ENCODE measurements around the gene EXOC4. TPM values are rescaled to one million over a fixed set of nuclear protein-coding genes. Genes with fewer than 3 reads are reported as not detected.

EXOC4 gene
- total and polyA plus RNA-seq, 2 of the 8 experiments (the other 6 are each of a cell fraction or from before 2014, with no cell fraction given), result 27.0 to 67.3 TPM

DNA sequence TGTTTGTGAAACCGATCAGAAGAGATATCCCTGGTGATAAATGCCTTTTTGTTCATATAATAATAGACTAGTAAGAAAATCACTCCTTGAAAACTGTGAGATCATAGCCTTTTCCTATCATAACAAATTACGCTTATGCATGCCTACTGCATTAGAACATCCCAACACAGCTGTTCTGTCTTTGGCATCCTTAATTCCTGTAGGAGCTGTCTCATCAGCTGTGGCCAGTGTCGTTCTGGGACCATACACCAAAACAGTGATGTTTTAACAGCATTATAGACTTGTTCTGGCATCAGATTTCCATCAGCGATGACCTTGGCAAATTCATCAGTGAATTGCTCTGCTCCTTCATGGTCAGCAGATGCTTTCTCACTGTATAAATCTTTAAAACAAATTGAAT, 450.7 kb downstream of the EXOC4 start:
- H2BK20ac ChIP-seq (ENCODE audit: low read length), result no peak overlapping the region
- no peak overlapping the region for H3K27ac ChIP-seq (ENCODE audit: low read depth, low read length)
- no peaks in the 10 kb centered on the region for H3K36me3 ChIP-seq (ENCODE audit: control insufficient read depth in 2 of 4, insufficient read depth in 4 of 4, low read length in 3 of 4)
- no peak overlapping the region for H2BK15ac ChIP-seq (ENCODE audit: low read length)
- H4K8ac ChIP-seq (ENCODE audit: extremely low read depth, insufficient read depth, low read length), result no peak overlapping the region
- no peak overlapping the region for H2BK120ac ChIP-seq (replicated peaks; ENCODE audit: low read depth, low read length)
- no peak overlapping the region for H3K18ac ChIP-seq (ENCODE audit: extremely low read depth, low read length)
- no peak overlapping the region for H3K23ac ChIP-seq (ENCODE audit: insufficient read length)
- WGBS, 2 experiments (ENCODE audit: extremely low coverage in 1 of 2, insufficient coverage in 1 of 2, insufficient read length in 1 of 2, insufficient replicate concordance in 2 of 2, low coverage in 1 of 2, low lambda C conversion rate in 2 of 2, missing lambda C conversion rate in 1 of 2), result 95% methylated on average over 4 of the region's 4 CpGs; no CpG with 5 or more reads in 1 of the 2 experiments
- DNase-seq (ENCODE audit: low read depth in 1 of 2, low spot score in 2 of 2), result no peak
- no peak overlapping the region for H2BK12ac ChIP-seq (ENCODE audit: low read depth, low read length)
- no peak overlapping the region for H3K4ac ChIP-seq (replicated peaks; ENCODE audit: insufficient read length, low read depth, low read length)
- no peaks in the 10 kb centered on the region for H3K4me1 ChIP-seq (replicated peaks in 1 of 4; ENCODE audit: control insufficient read depth in 3 of 4, insufficient read depth in 4 of 4, low read length in 3 of 4)
- H2AFZ ChIP-seq (ENCODE audit: low read length), result no peak overlapping the region
- no peak overlapping the region for H3K56ac ChIP-seq (replicated peaks; ENCODE audit: insufficient read length, low read depth, low read length)
- no peaks in the 10 kb centered on the region for H3K9me3 ChIP-seq (ENCODE audit: insufficient read depth in 2 of 2, low read depth in 1 of 2, low read length in 1 of 2)
- no peak overlapping the region for H4K91ac ChIP-seq (replicated peaks; ENCODE audit: insufficient read length, low read length)
- H3K4me2 ChIP-seq (ENCODE audit: insufficient read depth in 1 of 2, low read depth in 2 of 2, low read length in 2 of 2), result no peak overlapping the region
- no peak overlapping the region for H4K5ac ChIP-seq (ENCODE audit: insufficient read length, low read depth, low read length)
- CTCF ChIA-PET (ENCODE audit: partially characterized antibody), result no interaction called here
- H3K79me1 ChIP-seq (ENCODE audit: low read depth, low read length), result no peaks in the 10 kb centered on the region
- H3K9ac ChIP-seq (replicated peaks in 1 of 4; ENCODE audit: extremely low read depth in 1 of 4, low read depth in 3 of 4, low read length in 3 of 4), result no peak overlapping the region
- no peaks in the 10 kb centered on the region for H4K20me1 ChIP-seq (replicated peaks in 1 of 2; ENCODE audit: control insufficient read depth in 1 of 2, insufficient read depth in 2 of 2, low read length in 2 of 2)
- H3K14ac ChIP-seq (ENCODE audit: insufficient read length), result no peak overlapping the region
- no peak overlapping the region for H3K4me3 ChIP-seq (ENCODE audit: extremely low read depth in 1 of 4, insufficient read depth in 2 of 4, low read depth in 3 of 4, low read length in 4 of 4)
- H3K23me2 ChIP-seq (ENCODE audit: low read depth, low read length), result no peaks in the 10 kb centered on the region
- FAIRE-seq, result no peak
- no peak overlapping the region for H2AK5ac ChIP-seq (ENCODE audit: low read depth, low read length)
- H2BK5ac ChIP-seq (ENCODE audit: low read depth, low read length), result no peak overlapping the region
- POLR2A ChIA-PET (ENCODE audit: partially characterized antibody), result no interaction called here
- H3K79me2 ChIP-seq (ENCODE audit: control insufficient read depth in 1 of 2, insufficient read depth in 2 of 2, low read length in 2 of 2), result no peaks in the 10 kb centered on the region
- no peaks in the 10 kb centered on the region for H3K27me3 ChIP-seq (replicated peaks in 1 of 4; ENCODE audit: control insufficient read depth in 3 of 4, extremely low read depth in 1 of 4, insufficient read depth in 3 of 4, low read length in 3 of 4)
- TF ChIP-seq EZH2 (IDR thresholded peaks at IDR 0.05; ENCODE audit: low read depth, low read length, severe bottlenecking), result no peak
- no peak for TF ChIP-seq CHD1 (IDR thresholded peaks at IDR 0.05; ENCODE audit: low read depth, low read length)
- no peak for TF ChIP-seq SP2 (IDR thresholded peaks at IDR 0.05; ENCODE audit: low read length)
- TF ChIP-seq RNF2 (IDR thresholded peaks at IDR 0.05; ENCODE audit: borderline replicate concordance, low read depth, low read length, missing control alignments, poor library complexity, severe bottlenecking), result no peak
- TF ChIP-seq SIRT6 (IDR thresholded peaks at IDR 0.05; ENCODE audit: low read length), result no peak
- TF ChIP-seq, protein P1, sequence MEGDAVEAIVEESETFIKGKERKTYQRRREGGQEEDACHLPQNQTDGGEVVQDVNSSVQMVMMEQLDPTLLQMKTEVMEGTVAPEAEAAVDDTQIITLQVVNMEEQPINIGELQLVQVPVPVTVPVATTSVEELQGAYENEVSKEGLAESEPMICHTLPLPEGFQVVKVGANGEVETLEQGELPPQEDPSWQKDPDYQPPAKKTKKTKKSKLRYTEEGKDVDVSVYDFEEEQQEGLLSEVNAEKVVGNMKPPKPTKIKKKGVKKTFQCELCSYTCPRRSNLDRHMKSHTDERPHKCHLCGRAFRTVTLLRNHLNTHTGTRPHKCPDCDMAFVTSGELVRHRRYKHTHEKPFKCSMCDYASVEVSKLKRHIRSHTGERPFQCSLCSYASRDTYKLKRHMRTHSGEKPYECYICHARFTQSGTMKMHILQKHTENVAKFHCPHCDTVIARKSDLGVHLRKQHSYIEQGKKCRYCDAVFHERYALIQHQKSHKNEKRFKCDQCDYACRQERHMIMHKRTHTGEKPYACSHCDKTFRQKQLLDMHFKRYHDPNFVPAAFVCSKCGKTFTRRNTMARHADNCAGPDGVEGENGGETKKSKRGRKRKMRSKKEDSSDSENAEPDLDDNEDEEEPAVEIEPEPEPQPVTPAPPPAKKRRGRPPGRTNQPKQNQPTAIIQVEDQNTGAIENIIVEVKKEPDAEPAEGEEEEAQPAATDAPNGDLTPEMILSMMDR (IDR thresholded peaks at IDR 0.05; ENCODE audit: control extremely low read depth in 1 of 3, insufficient read depth in 1 of 3, low read depth in 1 of 3, low read length in 3 of 3), result no peak
- TF ChIP-seq E2F6 (IDR thresholded peaks at IDR 0.05), result no peak
- no peak for TF ChIP-seq BRCA1 (IDR thresholded peaks at IDR 0.05; ENCODE audit: low read depth, low read length)
- no peak for TF ChIP-seq CBX8 (IDR thresholded peaks at IDR 0.05; ENCODE audit: borderline replicate concordance, low read depth, low read length)
- TF ChIP-seq CBX5 (IDR thresholded peaks at IDR 0.05; ENCODE audit: low read depth, low read length), result no peak
- TF ChIP-seq NRF1 (IDR thresholded peaks at IDR 0.05; ENCODE audit: low read depth, low read length), result no peak
- TF ChIP-seq KDM5A (IDR thresholded peaks at IDR 0.05; ENCODE audit: low read length), result no peak
